ENCODE results near the gene UTP3.
A peak's percentile ranks its signal among the peaks of the same experiment; 100 is the strongest.
"Not testable (repeated sequence)": the region's sequence is repeated elsewhere in the genome, so short reads cannot be mapped to it uniquely, and the experiment has no call there.

Gene UTP3, protein sequence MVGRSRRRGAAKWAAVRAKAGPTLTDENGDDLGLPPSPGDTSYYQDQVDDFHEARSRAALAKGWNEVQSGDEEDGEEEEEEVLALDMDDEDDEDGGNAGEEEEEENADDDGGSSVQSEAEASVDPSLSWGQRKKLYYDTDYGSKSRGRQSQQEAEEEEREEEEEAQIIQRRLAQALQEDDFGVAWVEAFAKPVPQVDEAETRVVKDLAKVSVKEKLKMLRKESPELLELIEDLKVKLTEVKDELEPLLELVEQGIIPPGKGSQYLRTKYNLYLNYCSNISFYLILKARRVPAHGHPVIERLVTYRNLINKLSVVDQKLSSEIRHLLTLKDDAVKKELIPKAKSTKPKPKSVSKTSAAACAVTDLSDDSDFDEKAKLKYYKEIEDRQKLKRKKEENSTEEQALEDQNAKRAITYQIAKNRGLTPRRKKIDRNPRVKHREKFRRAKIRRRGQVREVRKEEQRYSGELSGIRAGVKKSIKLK

DNA sequence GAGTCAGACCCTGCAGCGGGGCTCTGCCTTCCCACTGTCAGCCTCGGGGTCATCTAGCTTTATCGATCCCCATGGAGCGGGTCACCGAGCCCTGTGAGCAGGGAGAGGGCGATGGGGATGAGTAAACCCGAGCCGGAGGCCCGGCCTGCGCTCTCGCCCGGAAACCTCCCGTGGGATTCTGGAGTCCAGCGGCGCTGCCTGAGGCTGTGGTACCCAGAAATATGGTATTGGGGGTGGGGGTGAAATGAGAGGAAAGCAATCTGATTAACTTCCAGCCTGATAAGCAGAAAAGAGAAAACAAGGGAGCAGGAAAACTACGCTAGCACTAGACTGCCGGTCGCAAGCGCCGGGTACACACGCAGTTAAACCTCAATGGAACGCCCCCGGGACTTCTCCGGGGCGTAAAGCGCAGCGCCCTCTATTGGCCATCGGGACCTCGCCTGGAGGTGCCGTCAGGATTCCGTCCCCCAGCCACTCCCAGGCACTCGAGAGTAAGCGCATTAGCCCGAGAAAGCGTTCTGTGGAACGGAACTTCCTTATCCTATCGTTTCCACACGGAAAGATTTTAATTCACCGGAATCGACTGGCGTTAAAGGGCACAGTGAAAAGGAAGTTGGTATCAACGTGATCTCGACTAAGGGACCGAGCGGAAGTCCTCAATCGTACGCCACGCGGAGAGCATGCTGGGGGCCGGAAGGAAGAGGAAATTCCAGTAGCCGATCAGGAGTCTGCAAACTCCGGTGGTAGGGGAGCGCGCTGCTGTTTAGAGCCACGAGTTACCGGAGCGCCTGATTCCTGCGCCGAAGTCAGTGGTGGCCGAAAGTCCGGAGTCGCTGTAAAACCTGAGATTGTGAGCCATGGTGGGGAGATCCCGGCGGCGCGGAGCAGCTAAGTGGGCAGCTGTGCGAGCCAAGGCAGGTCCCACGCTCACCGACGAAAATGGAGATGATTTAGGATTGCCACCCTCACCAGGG, at the start of gene UTP3:
Gene UTP3, plus strand, starts transcription at position 712 of the 974 bp plus-strand sequence. Its CDS starts 146 bp downstream, at position 858.
- peak within 1 kb of the TSS; percentile 88 for H3K4me3 ChIP-seq (ENCODE audit: low read depth, low read length)

DNA sequence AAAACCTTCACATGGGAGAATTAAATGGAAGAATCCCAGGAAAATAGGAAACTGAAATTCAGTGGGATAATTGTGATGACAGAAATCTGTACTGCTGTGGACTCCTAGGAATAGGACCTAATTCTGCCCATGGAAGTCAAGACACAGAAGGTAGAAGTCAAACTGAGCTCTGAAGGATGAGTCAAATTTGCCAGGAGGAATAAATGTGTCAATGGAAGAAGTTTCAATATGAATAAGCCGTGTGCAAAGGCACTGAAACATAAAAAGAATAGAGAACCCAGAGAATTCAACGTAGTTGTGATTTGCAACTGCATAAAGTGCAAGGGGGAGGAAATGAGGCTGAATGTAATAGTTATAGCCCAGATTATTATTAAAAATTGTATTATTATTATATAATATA, 48.1 kb upstream of the UTP3 start:
- H3K4me3 ChIP-seq (ENCODE audit: low read depth, low read length), result no peak overlapping the region

DNA sequence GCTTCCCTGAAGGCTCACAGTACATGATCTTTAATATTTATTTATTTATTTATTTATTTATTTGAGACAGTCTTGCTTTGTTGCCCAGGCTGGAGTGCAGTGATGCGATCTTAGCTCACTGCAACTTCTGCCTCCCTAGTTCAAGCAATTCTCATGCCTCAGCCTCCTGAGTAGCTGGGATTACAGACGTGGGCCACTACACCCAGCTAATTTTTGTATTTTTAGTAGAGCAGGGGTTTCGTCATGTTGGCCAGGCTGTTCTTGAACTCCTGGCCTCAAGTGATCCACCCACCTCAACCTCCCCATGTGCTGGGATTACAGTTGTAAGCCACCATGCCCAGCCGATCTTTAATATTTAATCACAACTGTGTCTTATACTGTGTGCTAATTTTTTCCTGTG, 37.6 kb upstream of the UTP3 start:
- H3K4me3 ChIP-seq (ENCODE audit: low read depth, low read length), result not testable (repeated sequence)

DNA sequence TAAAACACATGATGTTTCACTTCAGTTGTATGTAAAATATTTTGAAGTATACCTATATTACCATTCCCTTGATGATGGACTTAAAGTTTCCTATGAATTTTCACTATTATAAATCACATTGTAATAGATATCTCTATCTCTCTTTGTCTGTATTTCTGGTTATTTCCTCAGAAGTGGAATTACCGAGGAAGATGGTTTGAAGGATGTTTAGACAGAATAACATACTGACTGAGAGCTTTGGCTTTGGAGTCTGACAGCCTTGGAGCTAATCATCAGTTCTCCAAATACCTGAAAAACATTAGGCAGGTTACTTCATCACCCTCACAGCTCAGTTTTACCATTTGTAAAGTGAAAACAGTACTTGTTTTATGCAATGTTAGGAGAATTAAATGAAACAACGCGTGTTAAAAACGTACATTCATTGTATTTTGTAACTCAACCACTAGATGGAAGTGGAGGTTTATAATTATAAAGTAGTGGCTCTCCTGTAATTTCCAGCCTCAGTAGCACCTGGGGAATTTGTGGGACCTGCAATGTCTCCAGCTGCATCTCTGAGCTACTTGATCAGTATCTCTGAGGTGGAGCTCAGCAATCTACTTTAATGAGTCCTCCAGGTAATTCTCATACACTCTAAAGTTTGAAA, 36.3 kb upstream of the UTP3 start:
- H3K4me3 ChIP-seq (ENCODE audit: low read depth, low read length), result no peak overlapping the region

DNA sequence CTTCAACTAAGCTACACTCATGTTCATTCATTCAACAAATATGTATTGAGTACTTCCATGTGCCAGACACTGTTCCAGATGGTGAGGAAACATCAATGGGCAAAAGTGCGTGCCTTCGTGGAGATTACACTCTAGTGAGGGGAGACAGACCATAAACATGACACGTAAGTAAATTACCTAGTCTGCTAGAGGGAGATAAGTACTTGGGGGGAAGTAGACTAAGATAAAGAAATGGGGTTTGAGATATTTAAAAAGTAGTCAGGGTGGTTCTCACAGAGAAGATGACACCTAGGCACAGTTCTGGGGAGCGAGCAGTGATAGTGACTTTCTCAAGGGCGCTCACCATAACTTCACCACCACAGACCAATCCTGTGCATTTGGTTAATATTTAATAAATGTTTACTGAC, 33.7 kb upstream of the UTP3 start:
- H3K4me3 ChIP-seq (ENCODE audit: low read depth, low read length), result no peak overlapping the region

DNA sequence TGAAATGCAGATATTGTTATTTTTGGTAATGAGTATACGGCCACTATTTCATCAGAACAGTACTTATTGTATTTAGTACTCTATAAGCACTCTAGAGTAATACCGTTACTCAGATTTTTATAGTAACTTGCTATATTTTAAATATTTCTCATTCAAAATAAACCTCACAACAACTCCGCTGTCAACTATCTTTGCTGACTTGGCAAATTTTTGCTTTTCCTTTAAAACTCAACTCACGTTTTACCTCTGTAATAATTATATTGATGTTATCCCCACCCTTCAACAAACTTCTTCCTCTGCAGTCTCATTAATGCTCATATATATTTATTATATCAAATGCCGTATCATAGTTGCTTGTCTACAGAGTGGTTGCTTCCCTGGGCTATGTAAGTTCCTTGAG, 31.0 kb upstream of the UTP3 start:
- H3K4me3 ChIP-seq (ENCODE audit: low read depth, low read length), result no peak overlapping the region

DNA sequence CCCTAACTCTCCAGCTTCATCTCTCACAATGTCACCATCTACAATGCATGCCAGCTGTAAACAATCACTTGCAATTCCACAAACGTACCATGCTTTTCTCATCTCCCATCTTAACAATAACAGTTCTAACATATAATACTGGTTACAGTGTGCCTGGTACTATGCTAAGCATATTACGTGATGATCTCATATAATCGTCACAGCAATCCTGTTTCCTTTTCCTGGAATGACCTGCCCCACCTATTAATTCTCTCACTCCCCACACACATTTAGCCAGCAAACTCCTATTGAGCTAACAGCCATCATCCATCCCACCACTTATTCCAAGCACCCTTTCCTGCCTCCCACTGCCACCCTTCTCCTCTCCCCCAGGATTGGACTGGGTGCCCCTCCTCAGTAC, 29.9 kb upstream of the UTP3 start:
- no peak overlapping the region for H3K4me3 ChIP-seq (ENCODE audit: low read depth, low read length)

DNA sequence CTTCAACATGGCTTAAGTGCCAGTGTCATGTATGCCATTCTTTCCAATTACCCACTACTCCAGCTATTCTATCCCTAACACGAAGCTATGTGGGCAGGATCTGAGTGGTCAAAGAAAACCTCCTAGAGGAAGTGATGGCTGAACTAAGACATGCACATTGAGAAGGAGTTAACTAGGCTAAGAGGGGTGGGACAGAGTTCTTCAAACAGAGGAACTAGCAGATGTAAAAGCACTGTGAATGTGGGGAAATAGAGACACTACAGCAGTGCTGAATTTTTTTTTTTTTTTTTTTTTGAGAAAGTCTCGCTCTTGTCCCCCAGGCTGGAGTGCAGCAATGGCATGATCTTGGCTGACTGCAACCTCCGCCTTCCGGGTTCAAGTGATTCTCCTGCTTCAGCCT, 28.2 kb upstream of the UTP3 start:
- H3K4me3 ChIP-seq (ENCODE audit: low read depth, low read length), result no peak overlapping the region

DNA sequence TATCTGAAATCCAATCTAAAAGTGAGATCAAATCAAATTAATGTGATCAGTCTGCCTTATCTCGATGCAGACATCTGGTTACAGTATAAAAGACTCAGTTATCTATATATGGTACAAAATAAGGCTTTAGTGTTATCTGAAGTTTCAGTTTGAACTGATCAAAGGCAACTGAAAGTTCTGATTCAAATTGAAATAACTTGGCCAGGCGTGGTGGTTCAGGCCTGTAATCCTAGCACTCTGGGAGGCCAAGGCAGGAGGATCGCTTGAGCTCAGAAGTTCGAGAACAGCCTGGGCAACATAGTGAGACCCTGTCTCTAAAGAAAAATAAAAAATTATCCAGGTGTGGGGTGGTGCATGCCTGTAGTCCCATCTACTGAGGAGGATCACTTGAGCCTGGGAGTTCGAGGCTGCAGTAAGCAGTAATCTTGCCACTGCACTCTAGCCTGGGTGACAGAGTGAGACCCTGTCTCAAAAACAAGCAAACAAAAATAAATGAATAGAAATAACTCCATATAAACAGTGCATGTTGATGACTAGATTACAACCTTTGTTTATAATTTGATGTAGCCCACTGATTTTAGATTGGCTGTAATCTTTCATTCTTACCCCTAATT, 26.9 kb upstream of the UTP3 start:
- not testable (repeated sequence) for H3K4me3 ChIP-seq (ENCODE audit: low read depth, low read length)

DNA sequence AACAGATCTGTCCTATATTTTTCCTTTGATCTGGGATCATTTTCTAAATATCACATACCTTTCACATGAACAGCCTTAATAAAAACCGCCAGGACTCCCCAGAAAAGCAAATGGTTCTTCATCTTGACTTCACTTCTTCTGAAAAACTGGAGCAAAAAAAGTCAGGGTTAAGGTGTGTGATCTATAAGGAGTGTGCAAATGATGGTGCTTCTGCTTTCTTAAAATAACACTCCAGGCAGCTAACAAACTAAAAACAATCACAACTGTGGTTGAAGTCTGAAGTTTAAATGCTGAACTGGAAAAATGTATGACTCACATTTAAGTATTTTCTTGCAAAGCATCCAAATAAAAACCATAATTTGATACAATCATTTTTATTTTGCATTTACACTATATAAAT, 22.0 kb upstream of the UTP3 start, which contains the start of gene JCHAIN:
Gene JCHAIN, minus strand, starts transcription at position 140 of the 400 bp plus-strand sequence. Its CDS starts 18 bp downstream, at position 122.
- no peak within 1 kb of the TSS for H3K4me3 ChIP-seq (ENCODE audit: low read depth, low read length)

DNA sequence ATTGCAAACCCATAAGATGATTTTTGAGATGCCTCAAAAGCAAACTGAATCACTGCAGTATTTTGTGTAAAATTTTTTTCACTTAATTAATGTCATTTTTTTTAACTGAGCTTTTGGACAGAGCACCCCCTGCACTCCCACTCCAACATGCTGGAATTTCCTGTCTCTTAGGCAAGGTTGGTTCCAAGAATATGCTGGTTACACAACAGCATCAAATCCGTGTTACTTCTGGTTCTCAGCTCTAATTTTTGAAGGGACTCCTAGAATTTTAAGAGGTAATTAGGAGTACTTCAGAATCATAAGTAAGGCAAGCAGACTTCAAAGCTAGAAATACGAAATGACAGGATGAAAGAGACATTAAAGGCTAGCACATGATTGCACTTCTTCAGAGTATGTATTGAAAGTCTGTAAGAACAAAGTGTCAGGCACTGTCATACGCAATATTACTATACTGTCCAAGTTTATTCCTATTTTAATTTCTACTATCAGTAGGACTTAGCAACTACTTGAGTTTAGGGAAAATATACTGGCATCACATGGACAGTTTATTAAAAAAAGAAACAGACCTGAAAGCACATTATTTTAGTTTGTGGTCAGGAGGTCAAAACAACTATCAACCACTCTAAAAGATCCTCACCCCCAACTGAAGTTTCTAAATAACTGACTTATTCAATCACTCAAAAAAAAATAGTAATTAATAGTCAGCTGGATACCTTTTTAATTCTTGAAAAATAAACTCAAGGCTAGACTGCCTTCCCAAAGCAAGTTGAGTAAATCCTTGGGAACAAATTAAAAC, 20.4 kb upstream of the UTP3 start:
- no peak overlapping the region for H3K4me3 ChIP-seq (ENCODE audit: low read depth, low read length)

DNA sequence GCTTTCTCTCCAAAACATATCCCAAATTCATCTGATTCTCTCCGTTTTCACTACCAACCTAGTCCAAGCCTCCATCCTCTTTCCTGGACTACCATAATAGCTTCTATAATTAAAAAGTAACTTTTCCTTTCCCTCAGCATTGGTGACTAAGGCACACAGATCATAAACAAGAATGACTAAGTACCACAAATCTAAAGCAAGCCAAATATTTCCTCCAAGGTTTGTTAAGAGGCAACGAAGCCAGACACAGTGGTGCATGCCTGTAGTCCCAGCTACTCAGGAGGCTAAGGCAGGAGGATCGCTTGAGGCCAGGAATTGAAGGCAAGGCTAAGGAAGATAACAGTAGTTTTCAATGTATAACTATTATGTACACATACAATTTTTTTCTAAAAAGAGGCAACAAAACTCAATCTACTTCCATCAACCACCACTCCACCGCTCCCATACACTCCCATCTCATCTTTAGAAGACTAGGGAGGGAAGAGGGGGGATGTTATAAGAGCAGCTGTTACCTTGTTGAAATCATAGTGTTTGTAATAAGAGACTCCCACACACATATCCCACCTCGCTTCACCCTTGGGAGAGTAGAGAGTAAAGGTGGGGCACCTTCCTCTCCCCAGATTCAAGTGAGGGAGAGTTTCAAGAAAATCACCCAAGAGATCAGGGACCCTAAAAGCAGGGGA, 17.9 kb upstream of the UTP3 start:
- no peak overlapping the region for H3K4me3 ChIP-seq (ENCODE audit: low read depth, low read length)

DNA sequence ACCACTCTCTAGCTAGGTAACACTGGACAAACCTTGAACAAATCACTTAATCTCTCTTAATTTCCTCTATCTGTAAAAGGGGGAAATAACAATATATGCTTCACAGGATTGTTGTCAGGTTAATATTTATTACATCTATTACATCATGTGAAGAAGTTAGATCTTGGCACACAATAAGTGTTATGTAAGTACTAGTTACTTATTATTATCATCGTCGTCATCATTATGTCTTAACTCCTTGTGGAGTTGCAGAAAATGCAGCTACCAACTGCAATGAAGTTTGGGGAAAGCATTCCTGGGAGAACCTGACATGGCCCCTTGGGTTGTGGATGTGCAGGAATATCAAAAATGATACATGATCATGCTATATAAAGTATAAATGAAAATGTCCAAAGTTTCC, 17.2 kb upstream of the UTP3 start:
- no peak overlapping the region for H3K4me3 ChIP-seq (ENCODE audit: low read depth, low read length)

DNA sequence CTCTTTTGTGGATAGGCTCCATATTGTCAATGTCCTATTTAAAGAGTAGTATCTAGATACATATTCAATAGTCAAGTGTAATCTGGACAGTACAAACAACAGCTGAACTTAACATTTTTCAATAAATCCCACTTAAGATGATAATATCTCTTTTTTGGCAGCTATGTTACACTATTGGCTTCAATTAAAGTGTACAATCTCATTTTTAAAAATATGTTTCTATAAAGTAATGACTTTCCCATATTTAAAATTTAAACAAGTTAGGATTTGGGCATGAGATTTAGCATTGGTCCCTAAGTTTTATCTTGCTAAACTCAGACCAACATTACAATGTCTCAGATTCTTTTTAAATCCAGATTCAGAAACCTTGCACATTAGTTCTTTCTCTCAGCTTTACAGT, 14.1 kb upstream of the UTP3 start:
- H3K4me3 ChIP-seq (ENCODE audit: low read depth, low read length), result no peak overlapping the region

DNA sequence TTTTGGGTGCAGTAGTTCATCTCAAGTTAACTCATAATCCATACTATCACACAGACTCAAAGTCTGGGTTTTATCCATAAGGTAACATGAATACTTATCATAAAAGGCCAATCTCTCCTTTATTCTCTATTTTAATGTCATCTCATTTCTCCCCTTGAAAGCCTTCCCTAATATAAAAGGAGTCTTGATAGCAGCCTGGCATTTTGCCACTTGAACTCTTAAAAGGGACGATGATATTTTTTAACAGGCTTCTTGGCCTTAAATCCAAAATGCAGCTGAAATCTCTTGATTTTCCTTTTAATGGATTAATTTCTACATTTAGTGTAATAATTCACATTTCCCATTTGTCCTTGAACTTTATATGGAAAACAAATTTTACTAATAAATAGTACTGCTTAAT, 13.6 kb upstream of the UTP3 start:
- no peak overlapping the region for H3K4me3 ChIP-seq (ENCODE audit: low read depth, low read length)

DNA sequence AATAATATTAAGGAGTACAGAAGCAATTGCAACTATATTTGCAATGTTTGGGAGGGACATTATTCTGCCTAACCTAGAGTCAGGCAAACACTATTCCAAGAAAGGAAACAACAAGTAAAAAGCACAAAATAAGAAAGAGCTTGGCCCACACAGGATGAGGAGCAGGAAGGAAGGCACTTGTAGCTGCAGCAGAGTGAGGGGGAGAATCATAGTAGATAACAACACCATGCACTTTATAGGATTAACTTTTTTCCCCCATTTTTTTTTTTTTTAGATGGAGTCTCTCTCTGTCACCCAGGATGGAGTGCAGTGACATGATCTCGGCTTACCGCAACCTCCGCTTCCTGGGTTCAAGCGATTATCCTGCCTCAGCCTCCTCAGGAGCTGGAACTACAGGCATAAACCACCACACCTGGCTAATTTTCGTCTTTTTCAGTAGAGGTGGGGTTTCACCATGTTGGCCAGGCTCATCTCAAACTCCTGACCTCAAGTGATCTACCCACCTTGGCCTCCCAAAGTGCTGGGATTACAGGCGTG, 11.7 kb upstream of the UTP3 start:
- no peak overlapping the region for H3K4me3 ChIP-seq (ENCODE audit: low read depth, low read length)

DNA sequence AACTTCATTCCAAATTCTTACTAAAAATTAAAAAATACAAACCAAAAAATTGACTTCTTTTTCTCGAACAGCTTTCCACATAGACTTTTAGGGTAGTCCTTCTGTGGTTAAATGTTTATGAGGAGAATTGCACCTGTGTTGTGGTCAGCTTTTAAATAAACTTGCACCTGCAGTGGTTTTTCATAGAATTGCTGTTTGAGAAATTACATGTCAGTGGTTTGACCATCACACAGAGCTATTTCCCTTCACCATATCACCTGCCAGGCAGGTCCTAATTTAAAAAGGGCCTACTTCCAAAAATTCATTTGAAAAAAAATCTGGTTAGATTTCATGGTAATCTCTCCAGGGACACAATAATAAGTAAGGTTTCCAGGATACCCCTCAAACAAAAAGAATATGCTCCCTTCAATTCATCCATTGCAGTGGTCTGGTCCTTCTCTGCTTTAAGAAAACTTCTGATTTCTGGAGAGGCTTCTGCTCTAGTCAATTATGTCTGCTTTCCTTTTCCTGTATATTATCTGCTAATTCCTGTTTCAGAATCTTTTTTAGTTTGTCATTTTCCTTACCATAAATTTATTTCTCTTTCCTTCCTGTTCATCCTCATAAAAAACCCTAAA, 9.8 kb upstream of the UTP3 start:
- H3K4me3 ChIP-seq (ENCODE audit: low read depth, low read length), result no peak overlapping the region

DNA sequence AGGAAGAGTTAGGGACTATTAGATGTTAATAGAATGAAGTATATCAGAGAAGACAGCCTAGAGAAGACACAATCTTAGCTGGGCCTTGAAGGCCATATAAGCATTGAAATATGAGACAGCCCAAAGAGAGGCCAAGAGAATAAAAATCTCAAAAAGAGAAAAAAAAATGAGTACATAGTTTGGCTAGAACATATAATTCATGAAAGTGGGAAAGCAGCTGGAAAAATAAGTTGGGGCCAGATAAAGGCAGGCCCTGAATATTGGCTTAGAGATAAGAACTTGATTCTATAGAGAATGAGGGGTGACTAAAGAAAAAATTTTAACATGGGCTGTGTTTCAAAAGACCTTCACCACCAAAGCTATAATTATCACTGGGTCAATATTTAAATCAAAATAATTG, 7.4 kb upstream of the UTP3 start:
- no peak overlapping the region for H3K4me3 ChIP-seq (ENCODE audit: low read depth, low read length)

DNA sequence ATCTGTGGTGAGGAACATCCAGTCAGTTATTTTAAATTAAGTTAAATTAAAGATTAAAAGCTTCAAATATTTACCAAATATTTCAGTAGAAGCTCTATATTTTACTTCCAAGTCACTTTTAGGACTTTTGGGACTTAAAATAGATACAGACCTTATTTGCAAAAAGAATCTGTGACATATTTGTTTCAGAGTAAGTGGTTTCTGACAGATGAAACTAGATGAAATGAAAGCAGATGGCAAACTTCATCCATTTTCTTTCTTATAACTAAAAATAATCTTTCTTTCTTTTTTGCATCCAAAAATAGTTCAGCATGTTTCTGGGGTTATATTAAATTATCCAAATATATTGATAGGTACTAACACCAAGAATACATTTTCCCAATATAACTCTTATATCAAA, 6.6 kb upstream of the UTP3 start:
- no peak overlapping the region for H3K4me3 ChIP-seq (ENCODE audit: low read depth, low read length)
